Measurements from ENCODE around the gene CCL25. TPM values are rescaled to one million over a fixed set of nuclear protein-coding genes. Genes with fewer than 3 reads are reported as not detected.

CCL25 gene
- total RNA-seq, 1 donor from 2014 or later, result not detected

DNA sequence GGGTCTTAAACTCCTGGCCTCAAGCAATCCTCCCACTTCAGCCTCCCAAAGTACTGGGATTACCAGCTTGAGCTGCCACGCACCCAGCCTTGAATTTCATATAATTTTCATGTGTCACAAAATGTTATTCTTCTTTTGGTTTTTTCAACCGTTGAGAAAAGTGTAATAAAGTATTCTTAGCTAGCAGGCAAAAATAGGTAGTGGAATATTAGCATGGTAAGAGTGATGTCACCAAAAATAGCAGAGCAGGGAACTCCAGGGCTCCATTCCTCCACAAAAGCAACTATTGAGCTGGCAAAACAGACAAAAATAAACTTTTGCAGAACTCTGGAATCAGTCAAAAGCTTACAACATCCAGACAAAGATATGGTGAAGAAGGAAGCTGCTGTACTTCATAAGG lies 52.9 kb downstream of the CCL25 start:
- intact Hi-C loops (cut with micrococcal nuclease), result no loop called here
- DNase-seq (no peak), ATAC-seq (no peak)

DNA sequence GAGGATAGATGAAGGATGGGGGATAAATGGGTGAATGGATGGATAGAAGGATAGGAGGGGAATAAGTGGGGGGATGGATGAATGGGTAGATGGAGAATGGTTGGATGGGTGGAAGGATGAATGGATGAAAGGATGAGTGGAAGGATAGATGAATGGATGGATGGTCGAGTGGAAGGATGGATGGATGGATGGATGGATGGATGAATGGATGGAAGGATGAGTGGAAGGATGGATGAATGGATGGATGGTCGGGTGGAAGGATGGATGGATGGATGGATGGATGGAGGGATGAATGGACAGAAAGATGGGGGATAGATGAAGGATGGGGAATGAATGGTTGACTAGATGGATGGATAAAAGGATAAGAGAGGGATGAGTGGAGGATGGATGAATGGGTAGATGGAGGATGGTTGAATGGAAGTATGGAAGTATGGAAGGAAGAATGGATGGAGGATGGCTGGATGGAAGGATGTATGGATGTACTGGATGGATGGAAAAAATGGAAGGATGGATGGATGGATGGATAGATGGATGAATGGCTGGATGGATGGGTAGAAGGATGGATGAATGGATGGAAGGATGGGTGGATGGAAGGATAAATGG lies 54.8 kb downstream of the CCL25 start:
- ATAC-seq (no peak), DNase-seq (no peak)
- intact Hi-C loops (cut with micrococcal nuclease), result no loop called here

DNA sequence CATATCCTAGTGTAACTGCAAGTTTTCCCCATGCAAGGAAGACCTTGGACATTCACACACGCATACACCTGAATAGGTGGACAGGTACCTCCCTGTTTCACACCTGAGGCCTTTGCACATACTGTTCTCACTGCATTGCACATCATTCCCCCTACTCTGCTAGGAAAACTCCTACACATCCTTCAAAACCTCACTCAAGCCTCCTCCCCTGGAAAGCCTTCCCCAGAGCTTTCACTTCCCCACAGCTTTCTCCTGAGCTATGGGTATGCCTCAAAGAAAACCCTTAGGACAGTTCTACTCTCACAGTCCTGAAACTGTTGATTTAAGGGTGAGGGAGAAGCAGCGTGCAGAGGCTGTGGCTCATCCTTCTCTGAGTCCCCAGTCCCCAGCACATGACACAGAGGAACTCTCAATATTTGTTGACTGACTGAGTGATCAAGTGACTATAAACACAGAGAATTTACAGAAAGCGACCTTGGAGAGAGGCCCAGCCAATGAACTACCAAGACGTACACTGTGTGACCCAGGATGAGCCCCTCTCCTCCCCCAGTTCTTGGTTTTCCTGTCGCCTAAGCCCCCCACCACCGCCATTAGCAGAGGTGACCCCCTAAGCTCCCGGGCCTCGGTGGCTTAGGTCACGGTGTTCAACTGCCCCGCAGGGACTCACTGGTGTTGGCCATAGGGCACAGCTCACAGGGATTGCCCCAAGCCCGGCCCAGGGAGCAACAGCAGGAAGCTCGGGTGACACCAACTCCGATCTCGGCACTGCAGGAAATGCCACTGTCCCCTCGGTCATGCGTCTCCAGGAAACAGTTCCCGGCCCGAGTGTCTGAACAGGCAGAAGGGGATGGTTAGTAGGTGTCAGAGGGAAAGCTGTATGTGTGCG lies 56.2 kb downstream of the CCL25 start:
- intact Hi-C loops (cut with micrococcal nuclease), result no loop called here
- ATAC-seq (no peak), DNase-seq (no peak)

DNA sequence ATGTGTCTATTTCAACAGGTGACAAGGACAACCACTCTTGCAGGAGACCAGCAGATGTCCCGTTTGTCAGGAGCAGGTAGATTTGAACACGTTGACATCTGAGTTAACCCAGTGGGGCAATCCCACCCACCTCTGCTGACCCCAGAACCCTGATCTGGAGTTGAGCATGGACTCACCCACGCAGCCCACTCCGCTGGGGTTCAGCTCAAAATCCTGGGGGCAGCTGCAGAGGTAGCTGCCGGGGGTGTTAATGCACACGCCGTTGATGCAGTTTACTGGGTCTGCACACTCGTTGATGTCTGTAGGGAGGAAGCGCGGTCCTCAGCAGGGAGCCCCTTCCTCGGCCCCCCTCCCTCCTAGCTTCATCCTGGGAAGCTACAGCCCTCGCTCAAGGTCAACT lies 56.9 kb downstream of the CCL25 start:
- ATAC-seq, result no peak
- no peak for DNase-seq
- intact Hi-C loops (cut with micrococcal nuclease), result no loop called here

DNA sequence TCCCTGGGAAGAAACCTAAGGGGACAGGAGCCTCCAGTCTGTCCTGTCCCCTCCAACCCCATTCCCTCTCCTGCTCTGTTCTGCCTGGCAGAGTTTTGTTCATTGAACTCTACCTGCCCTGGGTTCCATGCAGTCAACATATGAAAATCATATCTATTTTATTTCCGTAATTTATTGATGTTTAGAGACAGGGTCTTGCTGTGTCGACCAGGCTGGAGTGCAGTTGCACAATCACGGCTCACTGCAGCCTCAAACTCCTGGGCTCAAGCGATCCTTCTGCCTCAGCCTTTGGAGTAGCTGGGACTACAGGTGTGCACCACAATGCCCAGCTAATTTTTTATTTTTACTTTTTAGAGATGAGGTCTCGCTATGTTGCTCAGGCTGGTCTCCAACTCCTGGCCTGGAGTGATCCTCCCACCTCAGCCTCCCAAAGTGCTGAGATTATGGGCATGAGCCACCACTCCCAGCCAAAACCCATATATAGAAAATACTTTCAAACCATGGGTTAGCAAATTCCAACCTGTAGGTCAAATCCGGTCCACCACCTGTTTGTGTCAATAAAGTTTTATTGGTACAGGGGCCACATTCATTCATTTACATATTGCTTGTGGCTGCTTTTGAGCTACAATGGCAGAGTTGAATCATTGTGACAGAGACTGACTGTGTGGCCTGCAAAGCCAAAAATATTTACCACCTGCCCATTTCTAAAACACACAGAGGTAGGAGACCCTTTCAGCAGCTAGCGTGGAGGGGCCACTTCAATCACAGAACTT lies 57.5 kb downstream of the CCL25 start:
- intact Hi-C loops (cut with micrococcal nuclease), result no loop called here
- no peak for ATAC-seq
- DNase-seq, result no peak

DNA sequence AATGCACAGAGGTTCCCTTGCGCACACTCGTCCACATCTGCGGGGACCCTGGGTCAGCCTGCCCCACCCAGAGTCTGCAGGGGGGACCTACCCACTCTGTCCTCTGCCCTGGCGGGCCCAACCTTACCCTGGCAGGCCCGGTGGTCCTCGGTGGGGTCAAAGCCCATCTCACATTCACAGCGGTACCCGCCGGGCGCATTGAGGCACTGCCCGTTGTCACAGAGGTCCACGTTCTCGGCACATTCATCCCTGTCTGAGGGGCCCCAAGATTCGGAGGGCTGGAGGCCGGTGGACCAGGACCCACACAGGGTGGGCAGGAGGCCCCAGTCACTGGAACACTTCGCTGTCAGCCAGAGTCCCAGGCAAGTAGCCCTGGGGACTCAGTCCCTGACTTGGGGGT lies 58.4 kb downstream of the CCL25 start:
- intact Hi-C loops (cut with micrococcal nuclease), result no loop called here
- no peak for ATAC-seq
- DNase-seq, result no peak

DNA sequence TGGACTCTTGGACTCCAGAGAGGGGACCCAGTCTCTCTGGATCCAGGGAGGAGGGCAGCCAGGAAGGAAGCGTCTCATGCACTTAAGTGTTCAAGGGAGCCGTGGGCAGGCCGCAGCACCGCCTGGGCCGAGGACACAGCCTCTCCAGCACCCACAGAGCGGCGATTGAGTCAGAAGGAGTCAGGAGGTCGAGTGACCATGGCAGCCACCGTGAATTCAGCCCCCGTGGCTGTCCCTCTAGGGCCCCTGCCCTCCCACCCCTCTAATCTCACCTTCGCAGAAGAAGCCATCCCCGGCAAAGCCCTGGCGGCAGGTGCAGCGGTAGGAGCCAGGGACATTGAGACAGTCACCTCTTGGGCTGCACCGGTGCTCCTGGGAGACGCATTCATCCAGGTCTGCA lies 58.8 kb downstream of the CCL25 start:
- DNase-seq (no peak), ATAC-seq (no peak)
- intact Hi-C loops (cut with micrococcal nuclease), result no loop called here

Other genes with a start within 250 kb of the CCL25 start
- gene EVI5L, start 222.5 kb upstream of the CCL25 start, total RNA-seq, result 23.5 TPM
- 0.15 TPM for gene PRR36, start 178.4 kb upstream of the CCL25 start, total RNA-seq
- gene LRRC8E, start 164.2 kb upstream of the CCL25 start, total RNA-seq, result 3.1 TPM
- gene MAP2K7, start 148.9 kb upstream of the CCL25 start, total RNA-seq, result 30.4 TPM
- gene TGFBR3L, start 137.9 kb upstream of the CCL25 start, total RNA-seq, result 11.4 TPM
- gene SNAPC2, start 132.4 kb upstream of the CCL25 start, total RNA-seq, result 9.7 TPM
- gene CTXN1, start 126.6 kb upstream of the CCL25 start, total RNA-seq, result 0.20 TPM
- gene TIMM44, start 109.1 kb upstream of the CCL25 start, total RNA-seq, result 115 TPM
- 53.3 TPM for gene ELAVL1, start 47.1 kb upstream of the CCL25 start, total RNA-seq
- not detected for gene FBN3, start 96.8 kb downstream of the CCL25 start, total RNA-seq
- gene CERS4, start 156.6 kb downstream of the CCL25 start, total RNA-seq, result 20.9 TPM

All from left ventricle myocardium superior (tissue), 1 donor.